Adrenal gland (tissue), 12 donors: ENCODE measurements around the gene CABCOCO1. TPM values are rescaled to one million over a fixed set of nuclear protein-coding genes. Genes with fewer than 3 reads are reported as not detected.

Experiments used
- DNase-seq, 7 donors: peaks; one replicate each; pipeline ENCODE4 v3.0.0-alpha.2; 2019 to 2020
- H3K27ac ChIP-seq, 5 donors: fragments of 200-600 bp; sonication (generic) in 4 of 5; 1 replicate in 3 of 5; 2 replicates in 2 of 5; pipeline versions ENCODE4 v1.5.1 to v1.8.0; 2016 to 2020; ENCODE audit warnings: mild to moderate bottlenecking in 1 of 5
- H3K27me3 ChIP-seq: fragments of 200-600 bp; 2 replicates; pipeline ENCODE4 v1.8.0; 2021
- H3K36me3 ChIP-seq, 2 donors: fragments of 200-600 bp; replicated peaks in 1 of 2; 1 replicate in 1 of 2; 2 replicates in 1 of 2; pipeline versions ENCODE4 v1.5.1 to v1.8.0; 2018 to 2022
- H3K4me1 ChIP-seq, 2 donors: fragments of 200-600 bp; replicated peaks in 1 of 2; 1 replicate in 1 of 2; 2 replicates in 1 of 2; pipeline versions ENCODE4 v1.5.1 to v1.8.0; 2018 to 2021
- H3K4me3 ChIP-seq, 4 donors: fragments of 200-600 bp; sonication (generic) in 3 of 4; one replicate each; pipeline ENCODE4 v1.5.1; 2016 to 2018
- H3K9me3 ChIP-seq, 3 donors: fragments of 200-600 bp; sonication (generic) in 1 of 3; replicated peaks in 1 of 3; 1 replicate in 2 of 3; 2 replicates in 1 of 3; pipeline versions ENCODE4 v1.5.1 to v1.8.0; 2016 to 2021
- CTCF ChIP-seq, 6 experiments: fragments of 450-650 bp in 4 of 6; fragments of 200-600 bp in 2 of 6; sonication (generic) in 1 of 6; IDR thresholded peaks; 1 replicate in 5 of 6; 2 replicates in 1 of 6; pipeline versions ENCODE4 v1.5.1 to v1.8.0; 2016 to 2021; ENCODE audit warnings: antibody characterized with exemption in 6 of 6, mild to moderate bottlenecking in 2 of 6, moderate library complexity in 1 of 6
- POLR2A ChIP-seq, 2 donors: fragments of 450-650 bp; IDR thresholded peaks; one replicate each; pipeline ENCODE4 v1.6.1; 2017; ENCODE audit warnings: antibody characterized with exemption in 2 of 2, mild to moderate bottlenecking in 2 of 2, moderate library complexity in 1 of 2
- WGBS, 4 donors: extraction: QIAGEN DNeasy Blood & Tissue Kit in 2 of 4; methylation state at CpG; one replicate each; pipeline versions ENCODE4 v1.1.5 to v1.1.7; 2013 to 2017; 5-methylcytosine and 5-hydroxymethylcytosine counted together
- intact Hi-C, 2 donors: fragments of 100-400 bp; cut with DNase I; formaldehyde crosslinking; loops; one replicate each; pipeline versions ENCODE4 v1.14.1 to v1.15.0; 2022 to 2023
- polyA plus RNA-seq, 3 donors: library from polyadenylated mRNA; stranded (reverse); fragments of 200-250 nt in 2 of 3; fragments of 350-450 nt in 1 of 3; fragmentation: Illumina TruSeq in 1 of 3; extraction: RNeasy Lipid Tissue Mini Kit (QIAGEN cat#74804) in 1 of 3; gene quantifications; one replicate each; pipeline ENCODE4 v1.2.3, GENCODE V29; 2013 to 2014
- total RNA-seq, 9 donors: library from RNA; depleted of rRNA in 4 of 9; stranded (reverse); fragments of >200 nt in 4 of 9; fragments of 120-200 nt in 1 of 9; fragmentation: NEBNext Ultra II Directional in 1 of 9; extraction: Animal tissue kit (Norgen Biotek cat#: 25700) in 1 of 9; gene quantifications; one replicate each; pipeline versions ENCODE4 v1.1.0 to v1.2.4, GENCODE V29; 2013 to 2023
- donor health status: healthy with polysubstance abuse.
- donor health status: Bipolar disorder and iron deficiency.
- donor health status: DM: yes; HTN: yes; CAD: no.
- donor health status: DM: no; HTN: no; CAD: no.
- donor health status: DM: no; HTN: no; CAD: no.
- donor health status: DM: yes; HTN: yes; CAD: no.

Gene CABCOCO1
- total and polyA plus RNA-seq, 12 donors: 0.36 to 2.9 (median 1.4) TPM; not detected in 6

GRCh38 chr10:61758433-61758832 is 95.7 kb downstream of the CABCOCO1 start:
- Histone ChIP-seq H3K4me1 (peaks cover 0 to 7% of the 10 kb centered on the region in 2 donors), H3K36me3 (no peaks in the 10 kb centered on the region), H3K9me3 (no peaks in the 10 kb centered on the region), H3K4me3 (no peak overlapping the region), H3K27me3 (no peaks in the 10 kb centered on the region), H3K27ac (no peak overlapping the region)
- intact Hi-C loops: loop anchor here in 1 of 2 donors (10.0 kb wide), 1 partner anchor 486 kb away; no protein-coding TSS in a partner anchor
- TF ChIP-seq CTCF (IDR thresholded peaks at IDR 0.05) (no peak), POLR2A (IDR thresholded peaks at IDR 0.05) (no peak)
- DNase-seq: no peak
- 58 to 70% (median 59%) methylated on average over 3 of the region's 3 CpGs for WGBS, 4 donors

DNA sequence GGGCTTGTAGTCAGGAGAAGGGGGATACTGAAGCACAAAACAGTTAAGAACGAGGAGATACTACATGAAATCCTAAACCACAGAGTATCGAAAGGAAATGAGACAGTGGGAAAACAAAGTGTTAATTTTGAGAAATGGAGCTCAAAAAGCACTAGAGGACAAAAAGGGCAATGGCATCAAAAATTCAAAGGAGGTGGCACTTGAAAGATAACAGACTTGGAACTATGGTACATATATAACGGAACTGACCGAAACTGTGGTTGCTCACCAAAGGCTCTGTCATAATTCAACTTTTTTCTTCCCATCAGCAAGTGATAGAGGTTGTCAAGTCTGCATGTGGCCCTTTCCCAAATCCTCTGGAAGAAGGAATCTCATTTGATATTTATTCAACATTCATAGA is 97.0 kb downstream of the CABCOCO1 start:
- no peaks in the 10 kb centered on the region for H3K9me3 ChIP-seq
- intact Hi-C loops: loop anchor here in 1 of 2 donors (10.0 kb wide), 1 partner anchor 485 kb away; no protein-coding TSS in a partner anchor
- no peak for TF ChIP-seq POLR2A (IDR thresholded peaks at IDR 0.05)
- no peak for TF ChIP-seq CTCF (IDR thresholded peaks at IDR 0.05)
- H3K27ac ChIP-seq: no peak overlapping the region
- no peaks in the 10 kb centered on the region for H3K27me3 ChIP-seq
- WGBS, 4 donors: 95 to 98% (median 95%) methylated on average over 4 of the region's 4 CpGs
- no peak for DNase-seq
- H3K4me3 ChIP-seq: no peak overlapping the region
- peaks cover 0 to 7% of the 10 kb centered on the region in 2 donors for H3K4me1 ChIP-seq
- H3K36me3 ChIP-seq: no peaks in the 10 kb centered on the region

- Histone ChIP-seq H3K27me3 (no peaks in the 10 kb centered on the region), H3K4me1 (peaks cover 0 to 7% of the 10 kb centered on the region in 2 donors), H3K36me3 (no peaks in the 10 kb centered on the region), H3K27ac (peak overlapping the region in 1 of 5 donors; percentile 3), H3K9me3 (no peaks in the 10 kb centered on the region), H3K4me3 (no peak overlapping the region)
- 48 to 57% (median 54%) methylated on average over 4 of the region's 4 CpGs for WGBS, 4 donors
- peak in 1 of 7 donors; percentile 13 for DNase-seq
- intact Hi-C loops: no loop called here
- TF ChIP-seq POLR2A (IDR thresholded peaks at IDR 0.05): no peak
- TF ChIP-seq CTCF (IDR thresholded peaks at IDR 0.05): no peak
Observed at GRCh38 chr10:61760943-61761824, 98.5 kb downstream of the CABCOCO1 start.

GRCh38 chr10:61761825-61762217 is 99.1 kb downstream of the CABCOCO1 start:
- no peak for DNase-seq
- no peaks in the 10 kb centered on the region for H3K27me3 ChIP-seq
- no peak overlapping the region for H3K27ac ChIP-seq
- 72 to 86% (median 78%) methylated on average over 3 of the region's 3 CpGs for WGBS, 4 donors
- H3K4me1 ChIP-seq: peaks cover 0 to 7% of the 10 kb centered on the region in 2 donors
- no peaks in the 10 kb centered on the region for H3K36me3 ChIP-seq
- H3K4me3 ChIP-seq: no peak overlapping the region
- no peaks in the 10 kb centered on the region for H3K9me3 ChIP-seq
- intact Hi-C loops: no loop called here
- TF ChIP-seq CTCF (IDR thresholded peaks at IDR 0.05) (no peak), POLR2A (IDR thresholded peaks at IDR 0.05) (no peak)
